T-helper 22 cell (primary cell): Measurements from ENCODE around the gene LCA5.
"Not testable (repeated sequence)": the region's sequence is repeated elsewhere in the genome, so short reads cannot be mapped to it uniquely, and the experiment has no call there.

Experiments used
- DNase-seq: peaks from one replicate; pipeline ENCODE4 v3.0.0-alpha.2; 2020; ENCODE audit warnings: low read depth

Gene LCA5

GRCh38 chr6:79536585-79536953 lies 661 bp downstream of the LCA5 start:
- no peak for DNase-seq

DNA sequence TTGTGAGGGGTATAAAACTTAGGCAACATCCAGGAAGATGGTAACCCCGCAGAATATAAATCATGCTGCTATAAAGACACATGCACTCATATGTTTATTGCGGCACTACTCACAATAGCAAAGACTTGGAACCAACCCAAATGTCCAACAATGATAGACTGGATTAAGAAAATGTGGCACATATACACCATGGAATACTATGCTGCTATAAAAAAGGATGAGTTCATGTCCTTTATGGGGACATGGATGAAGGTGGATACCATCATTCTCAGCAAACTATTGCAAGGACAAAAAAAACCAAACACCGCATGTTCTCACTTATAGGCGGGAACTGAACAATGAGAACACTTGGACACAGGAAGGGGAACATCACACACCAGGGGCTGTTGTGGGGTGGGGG lies 7.7 kb downstream of the LCA5 start:
- not testable (repeated sequence) for DNase-seq

- DNase-seq = no peak
Observed at GRCh38 chr6:79526897-79527296, 10.3 kb downstream of the LCA5 start.

- no peak for DNase-seq
Observed at GRCh38 chr6:79525272-79526100, 11.7 kb downstream of the LCA5 start.

DNA sequence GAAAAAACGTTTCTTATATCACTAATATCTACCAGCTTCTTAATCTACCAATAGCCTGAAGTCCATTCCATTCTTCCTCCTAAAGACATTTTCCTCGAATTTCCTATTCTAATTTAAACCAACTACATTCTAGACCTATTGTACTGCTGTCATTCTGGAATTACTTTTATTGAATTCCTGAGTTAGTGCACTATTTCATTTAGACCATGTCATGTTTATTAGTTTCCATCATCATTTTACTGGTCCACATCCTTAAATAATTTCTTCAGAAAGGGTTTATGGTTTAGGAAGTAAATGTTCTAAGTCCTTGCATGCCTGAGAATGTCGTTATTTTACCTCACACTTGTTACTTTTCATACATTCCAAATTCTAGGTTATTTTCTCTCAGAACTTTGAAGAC lies 13.2 kb downstream of the LCA5 start:
- DNase-seq = no peak

GRCh38 chr6:79522609-79523008 lies 14.6 kb downstream of the LCA5 start:
- no peak for DNase-seq

- no peak for DNase-seq
Observed at GRCh38 chr6:79520534-79520933, 16.7 kb downstream of the LCA5 start.

DNA sequence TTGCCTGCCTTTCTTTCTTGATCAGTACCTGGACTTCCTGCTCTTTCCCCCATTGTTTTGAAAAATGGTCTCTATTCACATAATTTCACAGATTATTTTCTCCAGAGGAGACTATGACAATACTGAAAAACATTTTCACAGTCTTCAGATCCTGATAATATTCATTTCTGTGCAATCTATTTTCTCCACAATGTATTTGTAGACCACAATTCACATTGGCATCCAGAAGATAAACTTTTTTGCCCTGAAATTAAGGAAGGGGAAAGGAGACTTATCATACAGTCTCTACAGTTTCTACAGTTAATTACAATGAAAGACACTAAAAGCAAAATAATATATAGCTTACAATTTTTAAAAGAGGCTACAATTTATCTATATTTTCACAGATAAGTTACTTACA lies 18.4 kb downstream of the LCA5 start:
- no peak for DNase-seq

DNA sequence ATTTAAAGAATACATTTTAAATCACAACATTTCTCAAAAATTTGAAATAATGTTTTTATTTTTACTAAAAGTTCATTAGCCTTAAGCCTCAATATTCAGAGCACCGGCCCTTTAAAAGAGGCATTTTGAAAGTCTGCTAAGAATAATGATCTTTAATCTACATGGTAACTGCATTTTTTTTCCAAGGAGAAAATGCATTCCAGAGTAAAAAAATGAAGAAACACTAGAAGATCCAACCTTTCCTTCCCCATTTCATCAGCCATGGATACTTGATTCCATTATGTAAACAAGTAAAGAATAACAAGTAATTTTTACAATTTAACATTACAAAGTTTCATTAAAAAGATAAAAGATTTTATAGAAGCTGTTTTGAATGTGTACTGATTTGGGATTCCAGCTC lies 21.8 kb downstream of the LCA5 start:
- no peak for DNase-seq

- DNase-seq = no peak
Observed at GRCh38 chr6:79513111-79513510, 24.1 kb downstream of the LCA5 start.

GRCh38 chr6:79512014-79512413 lies 25.2 kb downstream of the LCA5 start:
- DNase-seq = no peak

GRCh38 chr6:79510707-79511106 lies 26.5 kb downstream of the LCA5 start:
- no peak for DNase-seq

DNA sequence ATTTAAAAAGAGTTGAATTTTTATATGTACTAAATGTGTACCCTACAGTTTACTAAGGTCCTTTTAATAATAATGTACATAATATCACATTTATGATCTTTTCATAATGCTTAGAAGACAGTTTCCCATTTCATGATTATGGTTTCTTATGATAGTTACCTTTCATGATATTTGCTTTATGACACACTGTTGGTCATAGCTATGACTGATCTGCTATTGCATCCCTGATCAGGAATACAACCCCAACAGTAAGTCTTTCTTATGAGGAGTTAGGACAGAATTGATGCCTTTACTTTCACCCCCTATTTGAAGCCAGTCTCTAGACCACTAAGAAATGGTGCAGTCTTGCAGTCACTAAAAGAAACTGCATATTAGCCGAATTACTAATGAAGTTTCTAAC lies 31.0 kb downstream of the LCA5 start:
- no peak for DNase-seq

GRCh38 chr6:79504372-79504771 lies 32.9 kb downstream of the LCA5 start:
- no peak for DNase-seq

DNA sequence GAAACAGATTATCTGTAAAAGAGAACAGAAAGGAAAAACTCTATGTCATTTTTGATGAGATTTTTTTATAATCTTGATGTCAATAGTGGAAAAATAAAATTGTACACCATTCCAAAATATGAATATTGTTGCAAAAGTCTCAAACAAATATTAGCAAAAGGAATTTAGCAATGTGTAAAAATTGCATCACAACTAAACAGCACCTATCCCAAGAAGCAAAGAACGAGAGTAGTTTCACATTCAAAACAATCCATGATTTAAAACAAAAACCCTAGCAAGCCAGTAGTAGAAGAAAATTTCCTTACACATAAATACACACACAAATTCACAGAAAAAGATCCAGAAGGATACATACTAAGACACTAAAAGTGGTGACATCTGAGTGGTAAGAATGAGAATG lies 38.4 kb downstream of the LCA5 start:
- DNase-seq = no peak

- DNase-seq = no peak
Observed at GRCh38 chr6:79495246-79495645, 42.0 kb downstream of the LCA5 start.

DNA sequence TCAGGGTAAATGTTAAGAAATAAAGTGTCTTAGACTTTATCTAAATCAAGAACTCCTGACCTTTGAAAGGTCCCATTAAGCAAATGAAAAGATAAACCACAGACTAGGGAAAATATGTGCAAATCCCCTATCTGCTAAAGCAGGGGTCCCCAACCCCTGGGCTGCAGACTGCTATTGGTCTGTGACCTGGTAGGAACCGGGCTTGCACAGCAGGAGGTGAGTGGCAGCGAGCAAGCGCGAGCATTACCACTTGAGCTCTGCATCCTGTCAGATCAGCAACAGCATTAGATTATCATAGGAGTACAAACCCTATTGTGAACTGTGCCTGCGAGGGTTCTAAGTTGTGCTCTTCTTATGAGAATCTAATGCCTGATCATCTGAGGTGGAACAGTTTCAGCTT lies 42.4 kb downstream of the LCA5 start:
- DNase-seq = no peak

- no peak for DNase-seq
Observed at GRCh38 chr6:79470728-79471127, 66.5 kb downstream of the LCA5 start.

- DNase-seq = no peak
Observed at GRCh38 chr6:79469376-79470246, 67.6 kb downstream of the LCA5 start.

DNA sequence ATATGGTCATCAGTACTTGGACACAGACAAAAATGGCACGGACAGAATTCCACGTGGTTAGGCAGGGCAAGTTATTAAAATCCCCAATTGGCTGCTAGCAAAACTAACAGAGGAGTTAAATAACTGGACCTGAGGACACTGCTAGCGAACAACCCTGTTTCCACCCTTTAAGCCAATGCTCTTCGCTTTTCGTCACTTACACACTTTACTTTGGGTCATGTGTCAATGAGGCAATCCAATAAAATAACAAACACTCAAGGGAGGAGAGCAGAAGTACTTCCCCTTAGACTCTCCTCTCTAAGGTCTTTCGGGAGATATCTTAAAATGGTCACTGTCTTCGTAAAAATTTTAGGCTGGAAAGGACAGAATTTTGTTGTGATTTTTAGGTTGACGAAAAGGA lies 68.6 kb downstream of the LCA5 start:
- no peak for DNase-seq

DNA sequence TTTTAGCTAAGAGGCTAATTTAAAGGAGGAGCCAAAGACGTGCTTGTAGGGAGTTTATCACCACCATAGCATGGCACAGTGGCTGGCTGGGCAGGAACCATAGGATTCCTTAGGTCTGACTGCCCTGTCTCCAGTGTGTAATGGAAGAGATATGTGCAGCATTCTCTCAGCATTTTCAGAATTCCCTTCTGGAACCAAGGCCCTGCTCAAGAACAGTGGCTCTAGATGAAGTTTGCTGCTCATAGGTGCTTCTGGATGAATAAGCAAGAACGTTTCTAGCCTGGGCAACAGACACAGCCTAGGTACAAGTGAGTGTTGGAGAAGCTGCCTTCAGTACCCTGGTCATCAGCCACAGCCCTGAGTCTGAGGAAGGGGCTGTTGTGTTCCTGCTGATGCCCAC lies 69.1 kb downstream of the LCA5 start:
- DNase-seq = no peak

GRCh38 chr6:79467716-79468115 lies 69.5 kb downstream of the LCA5 start:
- no peak for DNase-seq

DNA sequence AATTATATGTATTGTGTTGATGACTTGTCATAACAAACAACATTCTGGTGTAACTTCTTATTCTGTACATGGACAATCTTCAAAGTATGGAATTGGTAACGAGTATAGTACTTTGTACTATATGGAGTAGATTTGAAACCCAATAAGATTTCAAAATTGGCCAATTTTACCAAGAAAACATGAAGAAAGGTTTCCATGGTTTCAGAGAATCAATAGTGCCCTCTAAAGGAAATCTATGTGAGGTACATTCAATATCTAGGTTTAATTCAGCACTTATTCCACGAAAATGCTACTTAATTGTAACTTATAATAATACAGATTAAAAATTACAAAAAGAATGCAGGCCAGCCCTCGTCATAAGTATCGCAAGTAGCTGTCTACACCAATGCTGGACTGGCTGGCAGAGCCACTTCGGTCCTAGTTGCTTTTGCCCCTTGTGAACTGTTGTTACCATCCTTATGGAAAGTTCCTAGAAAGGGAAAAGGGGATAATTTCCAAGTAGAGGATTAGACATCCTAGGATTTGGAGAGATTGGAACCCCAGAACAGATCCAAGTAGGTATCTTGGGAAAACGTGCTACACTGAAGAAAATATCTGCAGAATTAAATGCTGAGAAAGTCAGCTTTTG lies 70.9 kb downstream of the LCA5 start:
- DNase-seq = no peak
